GM12873 (cell line): Measurements from ENCODE around the gene SERPING1.

ENCODE experiments used
- TF ChIP-seq, protein P1 (sequence below): IDR thresholded peaks from 2 replicates; pipeline ENCODE4 v1.5.1; 2012; ENCODE audit warnings: low read depth, mild to moderate bottlenecking, moderate library complexity, low read length, control low read depth; ENCODE audit not compliant: insufficient read depth; ENCODE audit errors: missing control alignments

SERPING1 gene

GRCh38 chr11:57624864-57625263 is 27.4 kb downstream of the SERPING1 start:
- TF ChIP-seq, protein P1, sequence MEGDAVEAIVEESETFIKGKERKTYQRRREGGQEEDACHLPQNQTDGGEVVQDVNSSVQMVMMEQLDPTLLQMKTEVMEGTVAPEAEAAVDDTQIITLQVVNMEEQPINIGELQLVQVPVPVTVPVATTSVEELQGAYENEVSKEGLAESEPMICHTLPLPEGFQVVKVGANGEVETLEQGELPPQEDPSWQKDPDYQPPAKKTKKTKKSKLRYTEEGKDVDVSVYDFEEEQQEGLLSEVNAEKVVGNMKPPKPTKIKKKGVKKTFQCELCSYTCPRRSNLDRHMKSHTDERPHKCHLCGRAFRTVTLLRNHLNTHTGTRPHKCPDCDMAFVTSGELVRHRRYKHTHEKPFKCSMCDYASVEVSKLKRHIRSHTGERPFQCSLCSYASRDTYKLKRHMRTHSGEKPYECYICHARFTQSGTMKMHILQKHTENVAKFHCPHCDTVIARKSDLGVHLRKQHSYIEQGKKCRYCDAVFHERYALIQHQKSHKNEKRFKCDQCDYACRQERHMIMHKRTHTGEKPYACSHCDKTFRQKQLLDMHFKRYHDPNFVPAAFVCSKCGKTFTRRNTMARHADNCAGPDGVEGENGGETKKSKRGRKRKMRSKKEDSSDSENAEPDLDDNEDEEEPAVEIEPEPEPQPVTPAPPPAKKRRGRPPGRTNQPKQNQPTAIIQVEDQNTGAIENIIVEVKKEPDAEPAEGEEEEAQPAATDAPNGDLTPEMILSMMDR, result no peak

GRCh38 chr11:57626895-57627294 is 29.4 kb downstream of the SERPING1 start:
- TF ChIP-seq, protein P1, result no peak

DNA sequence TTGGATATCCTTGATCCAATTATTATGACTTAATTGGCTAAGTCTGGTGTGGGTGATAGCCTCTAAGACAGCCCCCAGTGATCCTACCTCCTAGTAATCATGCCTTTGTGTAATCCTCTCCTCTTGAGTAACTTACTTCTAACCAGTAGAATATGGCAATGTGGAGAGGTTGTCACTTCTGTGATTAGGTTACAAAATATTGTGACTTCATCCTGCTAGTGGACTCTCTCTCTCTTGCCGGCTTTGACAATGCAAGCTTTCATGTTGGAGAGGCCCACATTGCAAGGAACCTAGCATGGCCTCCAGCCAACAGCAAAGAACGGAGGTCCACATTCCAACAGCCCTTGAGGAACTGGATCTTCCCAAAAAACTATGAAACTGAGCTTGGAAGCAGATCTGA is 32.7 kb downstream of the SERPING1 start:
- TF ChIP-seq, protein P1, result no peak

GRCh38 chr11:57632116-57632515 is 34.6 kb downstream of the SERPING1 start:
- TF ChIP-seq, protein P1, result no peak

- TF ChIP-seq, protein P1, result no peak
Measured at GRCh38 chr11:57633394-57634070, 36.0 kb downstream of the SERPING1 start.

- TF ChIP-seq, protein P1, result no peak
Measured at GRCh38 chr11:57634311-57634710, 36.8 kb downstream of the SERPING1 start.

DNA sequence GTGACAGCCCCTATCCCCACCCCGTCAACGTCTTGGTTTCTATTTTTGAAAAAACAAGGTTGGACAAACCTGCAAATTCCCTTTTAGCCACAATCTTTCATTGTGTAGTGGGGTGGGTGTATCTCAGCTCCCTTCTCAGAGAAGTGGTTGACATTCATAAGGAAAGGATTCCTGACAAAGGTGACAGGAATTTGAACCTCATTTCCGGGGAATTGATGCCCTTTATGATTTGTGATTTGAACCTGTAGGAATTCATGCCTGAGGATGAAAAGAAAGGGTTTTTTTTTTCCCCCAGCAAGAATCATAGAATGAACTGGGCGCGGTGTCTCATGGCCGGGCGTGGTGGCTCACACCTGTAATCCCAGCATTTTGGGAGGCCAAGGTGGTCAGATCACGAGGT is 37.8 kb downstream of the SERPING1 start:
- TF ChIP-seq, protein P1, result no peak

GRCh38 chr11:57637626-57638004 is 40.1 kb downstream of the SERPING1 start:
- TF ChIP-seq, protein P1, result no peak
